ENCODE measurements around the gene STN1.

DNA sequence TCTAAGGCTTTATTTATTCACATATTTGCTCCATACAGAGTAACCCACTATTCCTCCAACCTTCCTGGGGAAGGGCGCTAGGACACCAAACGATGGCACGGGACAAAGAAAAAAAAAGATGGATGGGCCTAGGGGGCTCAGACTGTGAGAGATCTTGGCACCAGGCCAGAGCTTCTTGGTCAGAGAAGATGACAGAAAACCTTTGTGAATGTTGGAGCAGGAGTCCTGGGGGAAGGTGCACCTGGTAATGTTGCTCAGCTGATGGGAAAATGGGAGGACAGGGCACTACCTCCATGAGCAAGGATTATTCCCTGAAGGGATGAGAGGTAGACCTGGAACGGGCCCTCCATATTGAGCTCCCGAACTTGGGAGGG is 61.2 kb downstream of the STN1 start:
- TF ChIP-seq, protein P1, sequence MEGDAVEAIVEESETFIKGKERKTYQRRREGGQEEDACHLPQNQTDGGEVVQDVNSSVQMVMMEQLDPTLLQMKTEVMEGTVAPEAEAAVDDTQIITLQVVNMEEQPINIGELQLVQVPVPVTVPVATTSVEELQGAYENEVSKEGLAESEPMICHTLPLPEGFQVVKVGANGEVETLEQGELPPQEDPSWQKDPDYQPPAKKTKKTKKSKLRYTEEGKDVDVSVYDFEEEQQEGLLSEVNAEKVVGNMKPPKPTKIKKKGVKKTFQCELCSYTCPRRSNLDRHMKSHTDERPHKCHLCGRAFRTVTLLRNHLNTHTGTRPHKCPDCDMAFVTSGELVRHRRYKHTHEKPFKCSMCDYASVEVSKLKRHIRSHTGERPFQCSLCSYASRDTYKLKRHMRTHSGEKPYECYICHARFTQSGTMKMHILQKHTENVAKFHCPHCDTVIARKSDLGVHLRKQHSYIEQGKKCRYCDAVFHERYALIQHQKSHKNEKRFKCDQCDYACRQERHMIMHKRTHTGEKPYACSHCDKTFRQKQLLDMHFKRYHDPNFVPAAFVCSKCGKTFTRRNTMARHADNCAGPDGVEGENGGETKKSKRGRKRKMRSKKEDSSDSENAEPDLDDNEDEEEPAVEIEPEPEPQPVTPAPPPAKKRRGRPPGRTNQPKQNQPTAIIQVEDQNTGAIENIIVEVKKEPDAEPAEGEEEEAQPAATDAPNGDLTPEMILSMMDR (IDR thresholded peaks at IDR 0.05): no peak
- TF ChIP-seq POLR2A (IDR thresholded peaks at IDR 0.05): no peak

Data from Peyer's patch (tissue), 4 donors.